GM21825 (cell line): ENCODE data around the gene PLXNA4.

Experiments
- ATAC-seq: cut with Tn5 transposase; IDR thresholded peaks from one replicate; pipeline ENCODE4 v1.9.1; 2021; ENCODE audit warnings: mild to moderate bottlenecking, moderate library complexity; ENCODE audit not compliant: unreplicated experiment

The PLXNA4 gene

GRCh38 chr7:132592936-132593335 is 16.7 kb upstream of the PLXNA4 start:
- ATAC-seq: no peak

- no peak for ATAC-seq
Measured at GRCh38 chr7:132592231-132592920, 16.1 kb upstream of the PLXNA4 start.

GRCh38 chr7:132590162-132590561 is 13.9 kb upstream of the PLXNA4 start:
- no peak for ATAC-seq

GRCh38 chr7:132588596-132588995 is 12.3 kb upstream of the PLXNA4 start:
- no peak for ATAC-seq

- ATAC-seq: no peak
Measured at GRCh38 chr7:132584796-132585494, 8.7 kb upstream of the PLXNA4 start.

GRCh38 chr7:132581431-132581830 is 5.2 kb upstream of the PLXNA4 start:
- ATAC-seq: no peak

GRCh38 chr7:132580717-132581285 is 4.5 kb upstream of the PLXNA4 start:
- ATAC-seq: no peak

- no peak for ATAC-seq
Measured at GRCh38 chr7:132580277-132580676, 4.0 kb upstream of the PLXNA4 start.

GRCh38 chr7:132579260-132579899 is 3.1 kb upstream of the PLXNA4 start:
- ATAC-seq: no peak

GRCh38 chr7:132578826-132579225 is 2.6 kb upstream of the PLXNA4 start:
- ATAC-seq: no peak

GRCh38 chr7:132578050-132578370 is 1.7 kb upstream of the PLXNA4 start:
- ATAC-seq: no peak

GRCh38 chr7:132577206-132578049 is 1.2 kb upstream of the PLXNA4 start:
- no peak for ATAC-seq

GRCh38 chr7:132576721-132577085 is 433 bp upstream of the PLXNA4 start:
- ATAC-seq: no peak

- ATAC-seq: no peak
Measured at GRCh38 chr7:132575419-132575981, 770 bp downstream of the PLXNA4 start.

- ATAC-seq: no peak
Measured at GRCh38 chr7:132574223-132574622, 2.0 kb downstream of the PLXNA4 start.

- no peak for ATAC-seq
Measured at GRCh38 chr7:132573251-132573955, 2.9 kb downstream of the PLXNA4 start.

GRCh38 chr7:132572526-132572925 is 3.7 kb downstream of the PLXNA4 start:
- no peak for ATAC-seq

- no peak for ATAC-seq
Measured at GRCh38 chr7:132571970-132572369, 4.3 kb downstream of the PLXNA4 start.

GRCh38 chr7:132569884-132570614 is 6.2 kb downstream of the PLXNA4 start:
- no peak for ATAC-seq
